GM13977 (cell line): Measurements from ENCODE around the gene BABAM2.
"Not testable (repeated sequence)": the region's sequence is repeated elsewhere in the genome, so short reads cannot be mapped to it uniquely, and the experiment has no call there.

Experiments used
- DNase-seq: peaks from one replicate; pipeline ENCODE4 v3.0.0; 2012; ENCODE audit warnings: low spot score
- in situ Hi-C: fragments of 300-500 bp; cut with MboI; formaldehyde crosslinking; loops from one replicate; pipeline ENCODE4 v1.12.0; 2022; ENCODE audit warnings: low sequenced_read_pairs, low pct_unique_long_range_greater_than_20kb, mixed read lengths, inconsistent platforms; ENCODE audit not compliant: unreplicated experiment
- TF ChIP-seq, protein P1 (sequence below): IDR thresholded peaks from 2 replicates; pipeline ENCODE4 v1.5.1; 2012; ENCODE audit warnings: mild to moderate bottlenecking, control low read depth; ENCODE audit not compliant: insufficient read depth; ENCODE audit errors: extremely low read depth, missing control alignments

BABAM2 gene

DNA sequence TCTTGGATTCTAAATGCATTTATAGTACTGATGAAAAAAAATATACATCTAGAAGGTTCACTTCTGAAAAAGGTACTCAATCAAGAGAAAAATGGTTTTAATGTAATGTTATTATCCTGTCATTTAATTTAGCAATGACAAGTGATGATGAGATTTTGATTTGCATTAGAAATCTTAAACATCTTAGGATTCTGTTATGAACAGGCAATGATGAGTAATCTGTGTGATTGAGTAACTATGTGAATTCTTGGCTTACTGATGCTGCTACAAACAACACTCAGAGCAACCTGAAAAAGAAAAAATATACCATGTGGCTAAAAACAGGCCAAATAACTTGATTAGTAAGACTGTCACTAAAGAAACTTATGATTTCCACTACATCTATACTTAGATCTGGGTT is 30.4 kb upstream of the BABAM2 start:
- TF ChIP-seq, protein P1, sequence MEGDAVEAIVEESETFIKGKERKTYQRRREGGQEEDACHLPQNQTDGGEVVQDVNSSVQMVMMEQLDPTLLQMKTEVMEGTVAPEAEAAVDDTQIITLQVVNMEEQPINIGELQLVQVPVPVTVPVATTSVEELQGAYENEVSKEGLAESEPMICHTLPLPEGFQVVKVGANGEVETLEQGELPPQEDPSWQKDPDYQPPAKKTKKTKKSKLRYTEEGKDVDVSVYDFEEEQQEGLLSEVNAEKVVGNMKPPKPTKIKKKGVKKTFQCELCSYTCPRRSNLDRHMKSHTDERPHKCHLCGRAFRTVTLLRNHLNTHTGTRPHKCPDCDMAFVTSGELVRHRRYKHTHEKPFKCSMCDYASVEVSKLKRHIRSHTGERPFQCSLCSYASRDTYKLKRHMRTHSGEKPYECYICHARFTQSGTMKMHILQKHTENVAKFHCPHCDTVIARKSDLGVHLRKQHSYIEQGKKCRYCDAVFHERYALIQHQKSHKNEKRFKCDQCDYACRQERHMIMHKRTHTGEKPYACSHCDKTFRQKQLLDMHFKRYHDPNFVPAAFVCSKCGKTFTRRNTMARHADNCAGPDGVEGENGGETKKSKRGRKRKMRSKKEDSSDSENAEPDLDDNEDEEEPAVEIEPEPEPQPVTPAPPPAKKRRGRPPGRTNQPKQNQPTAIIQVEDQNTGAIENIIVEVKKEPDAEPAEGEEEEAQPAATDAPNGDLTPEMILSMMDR: no peak
- in situ Hi-C loops: no loop called here
- no peak for DNase-seq

DNA sequence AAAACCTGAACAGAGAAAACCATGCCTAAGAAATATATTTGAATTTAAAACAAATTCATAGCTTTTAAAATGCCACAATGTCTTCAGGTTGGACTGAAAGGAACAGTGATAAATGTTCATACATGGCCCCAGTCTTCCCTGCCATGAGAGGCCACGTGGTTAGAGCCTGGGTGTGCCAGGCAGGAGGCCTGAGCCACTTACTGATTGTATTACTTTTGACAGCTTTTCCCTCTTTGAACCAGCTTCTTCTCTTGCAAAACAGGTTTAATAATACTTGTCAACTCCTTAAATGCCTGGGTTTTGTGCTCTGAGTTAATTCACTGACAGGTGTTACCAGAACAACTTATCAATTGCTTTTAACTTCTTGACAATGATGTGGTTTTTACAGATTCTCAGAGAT is 27.4 kb upstream of the BABAM2 start:
- in situ Hi-C loops: no loop called here
- TF ChIP-seq, protein P1: no peak
- DNase-seq: no peak

DNA sequence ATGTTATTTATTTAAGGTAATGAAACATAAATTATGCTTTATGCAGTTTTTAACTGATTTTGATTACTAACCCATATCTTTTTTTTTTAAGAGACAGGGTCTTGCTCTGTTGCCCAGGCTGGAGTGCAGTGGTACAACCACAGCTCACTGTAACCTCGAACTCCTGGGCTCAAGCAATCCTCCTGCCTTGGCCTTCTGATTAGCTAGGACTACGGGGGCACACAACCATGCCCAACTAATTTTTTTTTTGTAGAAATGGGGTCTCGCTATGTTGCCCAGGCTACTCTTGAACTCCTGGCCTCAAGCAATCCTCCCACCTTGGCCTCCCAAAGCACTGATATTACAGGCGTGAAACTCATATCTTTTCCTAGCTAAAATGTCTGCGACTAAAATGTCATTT is 26.6 kb upstream of the BABAM2 start:
- DNase-seq, in situ Hi-C loops: not testable (repeated sequence)

DNA sequence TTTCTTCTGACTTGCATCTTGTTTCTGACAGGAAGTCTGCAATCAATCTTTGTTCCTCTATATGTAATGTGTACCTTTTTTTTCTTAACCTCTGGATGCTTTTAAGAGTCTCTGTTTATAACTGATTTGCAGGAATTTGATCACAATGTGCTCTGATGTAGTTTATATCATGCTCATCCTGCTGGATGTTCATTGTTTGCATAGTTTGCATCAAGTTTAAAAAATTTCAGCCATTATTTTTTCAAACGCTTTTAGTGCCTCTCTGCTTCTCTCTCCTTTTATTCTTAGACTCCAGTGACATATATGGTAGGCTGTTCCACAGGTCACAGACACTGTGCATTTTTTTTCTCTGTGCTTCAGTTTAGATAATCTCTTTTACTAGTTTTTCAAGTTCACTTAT is 24.3 kb upstream of the BABAM2 start:
- no peak for DNase-seq
- in situ Hi-C loops: no loop called here
- TF ChIP-seq, protein P1: no peak

DNA sequence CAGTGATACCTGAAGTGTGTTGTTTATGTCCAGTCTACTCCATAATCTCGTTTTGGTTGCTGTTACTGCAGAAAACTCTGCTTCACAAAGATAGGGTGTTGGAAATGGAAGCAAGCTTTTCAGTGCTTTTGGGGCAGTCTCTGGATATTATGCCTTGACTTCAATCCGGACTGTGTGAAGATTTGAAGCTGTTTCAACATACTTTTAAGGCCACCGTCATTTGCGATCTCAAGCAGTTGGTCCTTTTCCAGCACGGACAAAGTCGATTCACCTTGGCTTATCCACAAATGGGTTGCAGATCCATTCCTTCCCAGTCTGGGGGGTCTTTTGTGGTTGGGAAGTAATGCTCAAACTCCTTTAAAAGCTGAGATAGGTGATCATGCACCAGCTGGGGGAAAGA is 20.8 kb upstream of the BABAM2 start:
- TF ChIP-seq, protein P1: no peak
- no peak for DNase-seq
- in situ Hi-C loops: no loop called here

DNA sequence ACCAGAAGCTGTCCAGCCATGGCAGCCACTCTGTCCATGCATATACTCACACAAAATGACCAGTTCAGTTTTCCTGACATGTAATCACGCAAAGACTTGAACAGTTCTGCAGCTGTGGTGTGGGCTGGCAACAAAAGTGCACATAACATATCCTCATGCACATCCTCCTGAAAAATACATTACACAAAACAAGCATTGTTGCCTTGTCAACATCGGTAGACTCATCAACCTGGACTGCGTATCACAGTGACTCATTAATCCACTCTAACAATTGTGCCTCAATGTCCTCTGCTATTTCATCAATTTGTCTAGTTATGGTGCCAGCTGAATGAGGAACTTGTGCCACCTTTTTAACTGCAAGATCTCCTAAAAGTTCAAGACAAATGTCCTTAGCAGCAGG is 19.8 kb upstream of the BABAM2 start:
- no peak for DNase-seq
- in situ Hi-C loops: no loop called here
- TF ChIP-seq, protein P1: no peak

DNA sequence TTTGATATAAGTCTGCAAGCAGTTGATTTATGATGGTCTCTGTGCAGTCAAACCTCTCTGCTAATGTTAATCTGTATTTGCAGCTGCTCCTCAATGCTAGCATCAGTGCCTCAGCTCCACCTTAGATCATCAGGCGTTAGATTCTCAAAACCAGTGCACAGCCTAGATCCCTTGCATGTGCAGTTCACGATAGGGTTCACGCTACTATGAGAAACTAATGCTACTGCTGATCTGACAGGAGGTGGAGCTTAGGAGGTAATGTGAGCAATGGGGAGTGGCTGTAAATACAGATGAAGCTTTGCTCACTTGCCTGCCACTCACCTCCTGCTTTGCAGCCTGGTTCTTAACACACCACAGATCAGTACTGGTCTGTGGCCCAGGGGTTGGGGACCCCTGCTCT is 18.7 kb upstream of the BABAM2 start:
- DNase-seq: no peak
- TF ChIP-seq, protein P1: no peak
- in situ Hi-C loops: no loop called here

DNA sequence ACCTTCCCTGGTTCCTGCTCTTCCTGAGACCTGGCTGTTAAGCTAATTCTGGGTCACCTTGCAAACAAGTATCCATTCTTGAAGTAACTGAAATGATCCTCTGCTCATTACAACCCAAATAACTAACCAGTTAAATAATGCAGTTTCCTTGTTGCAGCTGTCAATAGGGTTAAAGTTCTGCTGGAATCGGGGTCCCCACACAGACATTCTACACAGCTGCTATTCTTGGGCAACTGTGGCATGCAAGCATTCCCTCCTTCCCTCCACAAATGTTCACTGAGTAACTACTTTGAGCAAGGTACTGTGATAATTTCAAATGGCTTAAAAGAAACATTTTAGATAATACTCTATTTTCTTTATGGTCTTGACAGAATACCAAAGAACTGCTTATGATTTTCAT is 17.4 kb upstream of the BABAM2 start:
- TF ChIP-seq, protein P1: no peak
- no peak for DNase-seq
- in situ Hi-C loops: no loop called here
